Chondrocyte (in vitro differentiated cells): ENCODE measurements around the gene SLC39A11. TPM values are rescaled to one million over a fixed set of nuclear protein-coding genes. Genes with fewer than 3 reads are reported as not detected.
"Not testable (repeated sequence)": the region's sequence is repeated elsewhere in the genome, so short reads cannot be mapped to it uniquely, and the experiment has no call there.

ENCODE experiments used
- DNase-seq: peaks from one replicate; pipeline ENCODE4 v3.0.0; 2021; ENCODE audit warnings: mixed read lengths, low spot score
- H3K27ac Mint-ChIP-seq: one replicate; pipeline ENCODE4 v1.8.0; 2021; ENCODE audit warnings: mild to moderate bottlenecking, moderate library complexity, mixed read lengths; ENCODE audit not compliant: unreplicated experiment
- H3K27me3 Mint-ChIP-seq: 2 replicates; pipeline ENCODE4 v1.8.0; 2021; ENCODE audit warnings: low read depth, mixed read lengths
- H3K36me3 Mint-ChIP-seq: 2 replicates; pipeline ENCODE4 v1.8.0; 2021; ENCODE audit warnings: low read depth, mixed read lengths
- H3K4me1 Mint-ChIP-seq: 2 replicates; pipeline ENCODE4 v1.8.0; 2021; ENCODE audit warnings: low read depth, mild to moderate bottlenecking, mixed read lengths
- H3K4me3 Mint-ChIP-seq: one replicate; pipeline ENCODE4 v1.8.0; 2021; ENCODE audit warnings: mild to moderate bottlenecking, moderate library complexity, mixed read lengths; ENCODE audit not compliant: unreplicated experiment
- H3K9me3 Mint-ChIP-seq: 2 replicates; pipeline ENCODE4 v1.8.0; 2021; ENCODE audit warnings: low read depth, mixed read lengths
- CTCF ChIP-seq: fragments of 200-600 bp; sonication (generic); IDR thresholded peaks from 2 replicates; pipeline ENCODE4 v1.5.0; 2021; ENCODE audit warnings: antibody characterized with exemption, mild to moderate bottlenecking, moderate library complexity
- total RNA-seq: library from RNA; stranded (reverse); gene quantifications from 3 replicates; pipeline ENCODE4 v1.2.1, GENCODE V29; 2021

The SLC39A11 gene
- total RNA-seq, 1 donor from 2014 or later: 25.3 TPM

DNA sequence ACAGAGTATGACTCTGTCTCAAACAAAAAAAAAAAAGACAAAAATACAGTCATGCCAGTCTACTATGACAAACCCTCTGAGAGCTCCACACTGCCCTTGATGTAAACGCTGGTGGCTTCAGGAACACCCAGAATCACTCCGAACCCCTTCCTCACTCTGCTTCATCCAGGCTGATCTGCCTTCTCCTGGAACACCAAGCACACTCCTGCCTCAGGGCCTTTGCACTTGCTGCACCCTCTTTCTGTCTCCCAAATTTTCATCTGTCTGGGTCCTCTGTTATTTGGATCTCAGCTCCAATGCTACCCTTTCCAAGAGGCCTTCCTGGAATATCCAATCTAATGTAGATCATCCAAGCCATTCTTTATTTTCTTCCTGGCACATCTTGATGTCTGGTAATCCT is 7.9 kb upstream of the SLC39A11 start:
- Mint-ChIP-seq H3K4me3 (no peak overlapping the region), H3K27ac (no peak overlapping the region), H3K36me3 (no peaks in the 10 kb centered on the region), H3K27me3 (no peaks in the 10 kb centered on the region), H3K4me1 (no peaks in the 10 kb centered on the region), H3K9me3 (no peaks in the 10 kb centered on the region)
- TF ChIP-seq CTCF: no peak
- no peak for DNase-seq

DNA sequence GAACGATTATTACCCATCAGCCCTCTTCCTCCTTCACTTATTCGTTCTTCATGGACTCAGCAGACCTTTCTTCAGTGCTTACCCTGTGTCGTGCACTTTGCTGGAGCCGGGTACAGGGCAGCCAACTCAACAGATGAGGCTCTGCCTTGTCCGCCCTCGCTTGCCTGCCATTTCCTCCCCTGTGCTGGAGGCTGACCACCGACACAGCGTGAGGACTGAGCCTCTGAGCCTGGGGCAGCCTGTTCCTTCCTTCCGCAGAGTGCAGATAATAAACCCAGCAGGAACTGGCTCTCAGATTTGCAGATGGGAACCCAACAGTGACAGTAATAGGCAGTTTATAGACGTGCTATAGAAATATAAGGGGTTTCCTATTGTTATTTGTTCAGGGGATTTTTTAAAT is 7.0 kb upstream of the SLC39A11 start:
- no peaks in the 10 kb centered on the region for H3K27me3 Mint-ChIP-seq
- H3K36me3 Mint-ChIP-seq: no peaks in the 10 kb centered on the region
- no peaks in the 10 kb centered on the region for H3K9me3 Mint-ChIP-seq
- no peak for TF ChIP-seq CTCF
- H3K4me1 Mint-ChIP-seq: no peaks in the 10 kb centered on the region
- DNase-seq: no peak
- H3K27ac Mint-ChIP-seq: no peak overlapping the region
- no peak overlapping the region for H3K4me3 Mint-ChIP-seq

DNA sequence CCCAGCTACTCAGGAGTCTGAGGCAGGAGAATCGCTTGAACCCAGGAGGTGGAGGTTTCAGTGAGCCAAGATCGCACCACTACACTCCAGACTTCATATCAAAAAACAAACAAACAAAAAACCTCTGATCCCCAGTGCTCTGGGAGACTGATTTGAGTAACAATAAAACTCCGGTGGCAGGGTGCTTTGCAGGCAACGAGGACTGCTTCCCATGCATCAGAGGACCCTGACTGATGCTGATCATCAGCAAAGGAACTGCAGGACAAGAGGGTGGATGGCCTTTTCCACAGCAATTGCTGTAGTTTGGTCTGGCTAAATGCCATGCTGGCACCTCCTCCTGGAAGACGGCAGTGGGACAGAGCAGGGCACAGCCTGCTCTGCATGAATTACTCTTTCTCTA is 6.4 kb upstream of the SLC39A11 start:
- H3K4me1 Mint-ChIP-seq: no peaks in the 10 kb centered on the region
- H3K27ac Mint-ChIP-seq: no peak overlapping the region
- no peaks in the 10 kb centered on the region for H3K36me3 Mint-ChIP-seq
- H3K27me3 Mint-ChIP-seq: no peaks in the 10 kb centered on the region
- no peak overlapping the region for H3K4me3 Mint-ChIP-seq
- no peak for TF ChIP-seq CTCF
- H3K9me3 Mint-ChIP-seq: no peaks in the 10 kb centered on the region
- no peak for DNase-seq

DNA sequence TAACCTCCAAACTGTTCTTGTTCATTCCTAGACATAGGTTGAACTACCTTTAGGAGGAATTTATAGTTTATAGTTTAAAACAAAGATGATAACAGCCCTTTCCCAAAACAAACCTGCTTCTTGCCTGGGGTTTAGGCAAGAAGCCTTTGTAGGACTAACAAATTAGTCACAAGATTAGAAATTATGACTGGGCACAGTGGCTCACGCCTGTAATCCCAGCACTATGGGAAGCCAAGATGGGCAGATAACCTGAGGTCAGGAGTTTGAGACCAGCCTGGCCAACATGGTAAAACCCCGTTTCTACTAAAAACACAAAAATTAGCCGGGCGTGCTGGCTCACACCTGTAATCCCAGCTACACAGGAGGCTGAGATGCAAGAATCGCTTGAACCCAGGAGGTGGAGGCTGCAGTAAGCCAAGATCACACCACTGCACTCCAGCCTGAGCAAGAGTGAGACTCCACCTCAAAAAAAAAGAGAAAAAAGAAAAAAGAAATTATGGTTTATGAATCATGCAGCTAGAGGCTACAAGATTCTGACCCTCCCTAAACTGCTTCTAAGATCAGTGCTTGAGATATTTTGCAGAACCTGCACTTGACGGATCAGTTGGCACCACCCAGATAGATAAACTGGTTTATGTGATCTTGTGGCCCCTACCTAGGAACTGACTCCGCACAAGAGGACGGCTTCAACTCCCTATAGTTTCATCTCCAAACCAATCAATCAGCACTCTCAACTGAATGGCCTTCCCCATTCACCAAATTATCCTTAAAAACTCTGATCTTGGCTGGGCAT is 5.7 kb upstream of the SLC39A11 start:
- H3K27ac Mint-ChIP-seq, H3K9me3 Mint-ChIP-seq, DNase-seq, H3K4me1 Mint-ChIP-seq, H3K4me3 Mint-ChIP-seq, H3K36me3 Mint-ChIP-seq, H3K27me3 Mint-ChIP-seq: not testable (repeated sequence)

DNA sequence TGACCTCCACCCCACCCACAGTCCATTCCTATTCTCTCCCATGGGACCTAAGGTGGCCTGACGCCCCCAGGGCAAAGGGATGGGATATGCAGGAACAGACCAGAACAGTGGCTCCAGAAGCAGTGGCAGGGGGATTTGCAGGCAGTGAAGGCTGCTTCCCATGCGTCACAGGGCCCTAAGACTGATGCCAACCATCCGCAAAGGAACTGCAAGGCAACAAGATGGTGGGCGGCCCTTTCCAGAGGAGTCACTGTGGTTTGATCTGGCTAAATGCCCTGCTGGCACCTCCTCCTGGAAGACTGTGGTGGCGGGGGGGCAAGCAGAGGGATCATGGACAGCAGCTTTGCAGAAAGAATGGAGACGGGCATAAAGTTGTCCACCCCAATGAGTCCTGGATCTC is 4.4 kb upstream of the SLC39A11 start:
- H3K9me3 Mint-ChIP-seq: no peaks in the 10 kb centered on the region
- no peak for TF ChIP-seq CTCF
- no peaks in the 10 kb centered on the region for H3K27me3 Mint-ChIP-seq
- H3K4me3 Mint-ChIP-seq: no peak overlapping the region
- H3K4me1 Mint-ChIP-seq: peaks cover 8% of the 10 kb centered on the region
- H3K36me3 Mint-ChIP-seq: no peaks in the 10 kb centered on the region
- no peak for DNase-seq
- no peak overlapping the region for H3K27ac Mint-ChIP-seq

DNA sequence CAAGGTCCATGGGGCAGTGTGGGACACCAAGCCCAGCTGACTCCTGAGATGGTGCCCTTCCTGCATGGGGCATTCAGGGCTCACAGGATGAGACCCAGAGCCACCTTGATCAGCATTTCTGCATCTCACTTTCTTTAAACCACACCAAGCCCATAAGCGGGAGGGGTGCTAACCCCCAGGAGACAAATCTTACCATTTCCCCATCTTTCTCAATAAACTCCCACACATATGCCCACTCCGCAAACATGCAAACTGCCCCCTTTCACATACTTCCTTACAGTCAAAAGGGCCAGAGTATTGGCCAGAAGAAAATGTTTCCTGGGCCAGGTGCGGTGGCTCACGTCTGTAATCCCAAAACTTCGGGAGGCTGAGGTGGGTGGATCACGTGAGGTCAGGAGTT is 3.7 kb upstream of the SLC39A11 start:
- H3K36me3 Mint-ChIP-seq: no peaks in the 10 kb centered on the region
- no peak for TF ChIP-seq CTCF

More for the DNA sequence above, 3.7 kb upstream of the SLC39A11 start:
- DNase-seq: no peak
- Mint-ChIP-seq H3K27ac (no peak overlapping the region), H3K9me3 (no peaks in the 10 kb centered on the region), H3K4me1 (peaks cover 13% of the 10 kb centered on the region), H3K27me3 (no peaks in the 10 kb centered on the region), H3K4me3 (no peak overlapping the region)
